H1 (cell line): ENCODE results near the gene RNF149. TPM values are rescaled to one million over a fixed set of nuclear protein-coding genes. Genes with fewer than 3 reads are reported as not detected.

Source experiments
- polyA plus RNA-seq, 7 experiments: library from polyadenylated mRNA; depleted of rRNA in 3 of 7; stranded (reverse) in 5 of 7; unstranded in 2 of 7; fragments of >200 nt in 5 of 7; fragments of 200-250 nt in 2 of 7; gene quantifications; 1 replicate in 5 of 7; 2 replicates in 1 of 7; 4 replicates in 1 of 7; pipeline versions ENCODE4 v1.2.1 to v1.2.3, GENCODE V29; 2011 to 2013; ENCODE audit warnings: missing spikeins in 2 of 7, mixed read lengths in 2 of 7
- total RNA-seq: library from RNA; stranded (reverse); fragmentation: NEBNext Ultra II Directional; extraction: Animal tissue kit (Norgen Biotek cat#: 25700); gene quantifications from 2 replicates; pipeline ENCODE4 v1.2.1, GENCODE V29; 2021
- TF ChIP-seq, protein P1 (sequence below): IDR thresholded peaks from 2 replicates; pipeline ENCODE4 v1.6.1; 2012; ENCODE audit warnings: inconsistent platforms

RNF149 gene
- total and polyA plus RNA-seq, 2 of the 8 experiments (the other 6 are each of a cell fraction or from before 2014, with no cell fraction given), result 16.6 to 28.2 TPM

DNA sequence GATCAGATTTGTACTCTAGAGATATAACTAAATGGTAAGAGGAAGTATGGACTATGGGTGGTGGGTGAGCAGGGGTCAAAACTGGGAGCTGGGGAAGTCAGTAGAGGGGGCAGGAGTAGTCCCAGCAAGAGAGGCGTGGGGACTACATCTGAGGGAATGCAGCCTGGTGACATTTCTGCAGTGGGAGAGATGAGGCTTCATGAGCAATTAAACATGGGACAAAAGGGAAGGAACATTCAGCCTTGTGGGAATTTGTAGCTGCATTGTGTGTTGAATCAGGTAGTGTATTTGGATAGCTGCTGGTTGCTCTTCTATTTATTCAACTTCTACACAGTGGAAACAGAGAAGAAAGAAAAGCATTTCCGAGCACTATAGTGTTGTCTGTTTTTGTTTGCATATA lies 52.2 kb downstream of the RNF149 start (continued):
- TF ChIP-seq, protein P1, sequence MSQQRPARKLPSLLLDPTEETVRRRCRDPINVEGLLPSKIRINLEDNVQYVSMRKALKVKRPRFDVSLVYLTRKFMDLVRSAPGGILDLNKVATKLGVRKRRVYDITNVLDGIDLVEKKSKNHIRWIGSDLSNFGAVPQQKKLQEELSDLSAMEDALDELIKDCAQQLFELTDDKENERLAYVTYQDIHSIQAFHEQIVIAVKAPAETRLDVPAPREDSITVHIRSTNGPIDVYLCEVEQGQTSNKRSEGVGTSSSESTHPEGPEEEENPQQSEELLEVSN, result no peak
